Measurements from ENCODE around the gene PTPRN2.

DNA sequence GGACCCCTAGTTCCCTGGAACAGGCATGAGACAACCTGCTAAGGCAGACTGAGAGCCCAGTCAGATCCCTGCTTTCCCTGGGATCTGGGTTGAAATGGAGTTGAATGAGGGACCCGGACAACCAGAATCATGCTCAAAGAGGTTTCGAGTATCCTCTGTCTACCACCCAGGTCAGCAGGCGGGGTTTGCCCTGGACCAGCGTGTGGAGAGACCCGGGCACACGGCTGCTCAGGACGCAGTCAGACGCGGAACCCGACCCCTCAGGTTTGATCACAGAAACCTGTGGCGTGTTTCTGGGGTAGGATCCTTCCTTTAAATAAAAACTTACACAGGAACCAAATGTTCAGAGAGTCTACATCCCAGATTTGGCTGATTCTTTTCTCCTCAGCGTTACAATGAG lies 330.6 kb downstream of the PTPRN2 start:
- TF ChIP-seq POLR2AphosphoS5 (IDR thresholded peaks at IDR 0.05; ENCODE audit: low read depth, low read length) (no peak), POLR2A (IDR thresholded peaks at IDR 0.05; ENCODE audit: borderline replicate concordance, extremely low read depth, insufficient read depth, insufficient read length) (no peak), EZH2phosphoT487 (IDR thresholded peaks at IDR 0.05; ENCODE audit: borderline replicate concordance) (no peak), ZFX (IDR thresholded peaks at IDR 0.05) (no peak), SIN3A (IDR thresholded peaks at IDR 0.05; ENCODE audit: low read depth) (no peak)
- TF ChIP-seq, protein P1, sequence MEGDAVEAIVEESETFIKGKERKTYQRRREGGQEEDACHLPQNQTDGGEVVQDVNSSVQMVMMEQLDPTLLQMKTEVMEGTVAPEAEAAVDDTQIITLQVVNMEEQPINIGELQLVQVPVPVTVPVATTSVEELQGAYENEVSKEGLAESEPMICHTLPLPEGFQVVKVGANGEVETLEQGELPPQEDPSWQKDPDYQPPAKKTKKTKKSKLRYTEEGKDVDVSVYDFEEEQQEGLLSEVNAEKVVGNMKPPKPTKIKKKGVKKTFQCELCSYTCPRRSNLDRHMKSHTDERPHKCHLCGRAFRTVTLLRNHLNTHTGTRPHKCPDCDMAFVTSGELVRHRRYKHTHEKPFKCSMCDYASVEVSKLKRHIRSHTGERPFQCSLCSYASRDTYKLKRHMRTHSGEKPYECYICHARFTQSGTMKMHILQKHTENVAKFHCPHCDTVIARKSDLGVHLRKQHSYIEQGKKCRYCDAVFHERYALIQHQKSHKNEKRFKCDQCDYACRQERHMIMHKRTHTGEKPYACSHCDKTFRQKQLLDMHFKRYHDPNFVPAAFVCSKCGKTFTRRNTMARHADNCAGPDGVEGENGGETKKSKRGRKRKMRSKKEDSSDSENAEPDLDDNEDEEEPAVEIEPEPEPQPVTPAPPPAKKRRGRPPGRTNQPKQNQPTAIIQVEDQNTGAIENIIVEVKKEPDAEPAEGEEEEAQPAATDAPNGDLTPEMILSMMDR (IDR thresholded peaks at IDR 0.05 in 2 of 3, conservative IDR thresholded peaks at IDR 0.05 in 1 of 3; ENCODE audit: borderline replicate concordance in 1 of 3, insufficient read depth in 1 of 3, low read depth in 2 of 3, low read length in 2 of 3) = no peak
- TF ChIP-seq, protein P2, sequence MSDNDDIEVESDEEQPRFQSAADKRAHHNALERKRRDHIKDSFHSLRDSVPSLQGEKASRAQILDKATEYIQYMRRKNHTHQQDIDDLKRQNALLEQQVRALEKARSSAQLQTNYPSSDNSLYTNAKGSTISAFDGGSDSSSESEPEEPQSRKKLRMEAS (IDR thresholded peaks at IDR 0.05) = no peak
- TF ChIP-seq, protein P3, sequence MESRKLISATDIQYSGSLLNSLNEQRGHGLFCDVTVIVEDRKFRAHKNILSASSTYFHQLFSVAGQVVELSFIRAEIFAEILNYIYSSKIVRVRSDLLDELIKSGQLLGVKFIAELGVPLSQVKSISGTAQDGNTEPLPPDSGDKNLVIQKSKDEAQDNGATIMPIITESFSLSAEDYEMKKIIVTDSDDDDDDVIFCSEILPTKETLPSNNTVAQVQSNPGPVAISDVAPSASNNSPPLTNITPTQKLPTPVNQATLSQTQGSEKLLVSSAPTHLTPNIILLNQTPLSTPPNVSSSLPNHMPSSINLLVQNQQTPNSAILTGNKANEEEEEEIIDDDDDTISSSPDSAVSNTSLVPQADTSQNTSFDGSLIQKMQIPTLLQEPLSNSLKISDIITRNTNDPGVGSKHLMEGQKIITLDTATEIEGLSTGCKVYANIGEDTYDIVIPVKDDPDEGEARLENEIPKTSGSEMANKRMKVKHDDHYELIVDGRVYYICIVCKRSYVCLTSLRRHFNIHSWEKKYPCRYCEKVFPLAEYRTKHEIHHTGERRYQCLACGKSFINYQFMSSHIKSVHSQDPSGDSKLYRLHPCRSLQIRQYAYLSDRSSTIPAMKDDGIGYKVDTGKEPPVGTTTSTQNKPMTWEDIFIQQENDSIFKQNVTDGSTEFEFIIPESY (IDR thresholded peaks at IDR 0.05; ENCODE audit: extremely low read depth, insufficient replicate concordance, low read length) = no peak
